MM.1S (cell line): Measurements from ENCODE around the gene RIOK2.

Experiments used
- CTCF ChIP-seq: fragments of 300-600 bp; sonication (generic); IDR thresholded peaks from 2 replicates; pipeline ENCODE4 v1.5.1; 2016; ENCODE audit warnings: antibody characterized with exemption, low read length, mixed read lengths
- EZH2 ChIP-seq: fragments of 300-600 bp; sonication (generic); optimal IDR thresholded peaks from 2 replicates; pipeline ENCODE3; 2017; ENCODE audit warnings: low read depth, mild to moderate bottlenecking, antibody characterized with exemption, low read length, mixed read lengths

- TF ChIP-seq CTCF (no peak), EZH2 (no peak)
These were observed 72.0 kb downstream of the RIOK2 start for GRCh38 chr5:97111004-97111403.
